Choroid plexus epithelial cell (primary cell): ENCODE data around the gene ST6GALNAC6.
"Not testable (repeated sequence)": the region's sequence is repeated elsewhere in the genome, so short reads cannot be mapped to it uniquely, and the experiment has no call there.

Experiments used
- DNase-seq: peaks from one replicate; pipeline ENCODE4 v3.0.0-alpha.2; 2010; ENCODE audit warnings: low read depth
- H3K4me3 ChIP-seq: 2 replicates; pipeline ENCODE4 v1.5.1; 2011; ENCODE audit warnings: low read depth, mild to moderate bottlenecking, control low read depth, low read length, moderate library complexity
- CTCF ChIP-seq: conservative IDR thresholded peaks from 2 replicates; pipeline ENCODE4 v1.5.1; 2011; ENCODE audit warnings: low read depth, mild to moderate bottlenecking, control low read depth, inconsistent platforms, low read length, moderate library complexity

ST6GALNAC6 gene

DNA sequence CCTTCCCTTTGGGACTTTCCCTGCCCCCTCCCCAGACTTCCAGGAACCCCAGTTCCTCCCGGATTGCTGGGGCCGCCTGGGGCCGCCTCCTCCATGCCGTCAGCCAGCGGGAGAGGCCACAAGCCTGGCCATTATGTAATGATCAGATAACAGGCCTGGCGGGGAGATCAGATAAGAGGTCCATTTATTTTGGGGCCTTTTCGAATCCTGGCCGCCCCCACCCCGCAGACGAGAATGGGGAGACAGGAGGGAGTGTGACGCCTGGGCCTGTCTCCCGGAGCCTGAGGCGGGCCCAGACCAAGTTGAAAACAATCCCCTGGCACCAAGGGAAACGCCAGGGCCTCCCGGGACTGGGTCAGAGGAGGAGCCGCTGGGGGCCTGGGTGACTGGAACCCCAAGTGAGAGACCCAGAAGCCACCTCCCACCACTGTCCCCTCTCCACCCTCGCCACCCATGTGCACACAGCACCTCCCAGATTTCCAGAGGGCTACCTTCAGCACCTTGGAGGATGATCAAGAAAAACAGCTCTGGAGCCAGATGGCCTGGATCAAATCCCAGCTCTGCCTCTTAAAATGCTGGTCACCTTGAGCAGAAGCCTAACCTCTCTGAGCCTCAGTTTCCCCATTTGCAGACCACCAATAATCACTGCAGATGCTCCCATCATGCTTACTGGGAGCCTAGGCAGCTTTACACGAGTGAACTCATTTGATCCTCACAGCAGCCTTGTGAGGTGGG, 52.8 kb downstream of the ST6GALNAC6 start:
- no peak overlapping the region for H3K4me3 ChIP-seq
- peak; percentile 30 for DNase-seq
- peak; percentile 18 for TF ChIP-seq CTCF

DNA sequence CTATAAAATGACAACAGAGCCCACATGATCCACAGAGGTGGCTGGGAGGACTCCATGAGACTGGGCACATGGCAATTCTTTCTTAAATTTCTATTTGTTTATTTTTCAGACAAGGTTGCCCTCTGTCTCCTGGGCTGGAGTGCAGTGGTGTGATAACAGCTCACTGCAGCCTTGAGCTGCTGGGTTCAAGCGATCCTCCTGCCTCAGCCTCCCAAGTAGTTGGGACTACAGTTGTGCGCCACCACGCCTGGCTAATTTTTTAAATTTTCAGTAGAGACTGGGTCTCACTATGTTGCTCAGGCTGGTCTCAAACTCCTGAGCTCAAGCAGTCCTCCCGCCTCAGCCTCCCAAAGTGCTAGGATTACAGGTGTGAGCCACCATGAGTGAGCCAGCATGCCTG, 53.8 kb downstream of the ST6GALNAC6 start:
- DNase-seq, H3K4me3 ChIP-seq: not testable (repeated sequence)

DNA sequence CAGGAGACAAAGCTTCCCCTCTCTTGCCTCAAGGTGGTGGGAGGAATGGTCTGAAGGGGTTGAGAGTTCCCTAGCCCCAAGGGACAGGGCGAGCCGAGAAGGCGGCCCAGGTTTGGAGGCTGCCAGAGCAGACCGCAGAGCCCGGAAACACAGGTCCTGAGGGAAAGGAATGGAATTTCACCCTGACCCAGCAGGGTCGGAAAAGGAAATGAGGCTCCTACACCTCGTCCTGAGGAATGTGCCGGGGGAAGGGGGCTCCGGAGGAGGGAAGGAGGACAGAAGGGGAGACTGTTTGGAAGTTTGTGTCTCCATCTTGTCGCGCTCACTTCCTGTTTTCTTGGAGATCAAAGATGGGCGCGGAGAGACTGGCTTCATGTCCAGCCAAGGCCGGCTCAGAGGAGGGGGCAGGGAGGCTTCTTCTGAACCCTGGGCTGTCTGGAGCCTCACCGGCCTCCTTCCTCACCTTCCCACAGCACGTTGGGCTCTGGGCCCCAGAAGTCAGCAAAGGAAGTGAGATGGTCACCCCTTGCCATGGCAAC, 54.5 kb downstream of the ST6GALNAC6 start:
- DNase-seq: peak; percentile 61
- H3K4me3 ChIP-seq: no peak overlapping the region
- no peak for TF ChIP-seq CTCF

DNA sequence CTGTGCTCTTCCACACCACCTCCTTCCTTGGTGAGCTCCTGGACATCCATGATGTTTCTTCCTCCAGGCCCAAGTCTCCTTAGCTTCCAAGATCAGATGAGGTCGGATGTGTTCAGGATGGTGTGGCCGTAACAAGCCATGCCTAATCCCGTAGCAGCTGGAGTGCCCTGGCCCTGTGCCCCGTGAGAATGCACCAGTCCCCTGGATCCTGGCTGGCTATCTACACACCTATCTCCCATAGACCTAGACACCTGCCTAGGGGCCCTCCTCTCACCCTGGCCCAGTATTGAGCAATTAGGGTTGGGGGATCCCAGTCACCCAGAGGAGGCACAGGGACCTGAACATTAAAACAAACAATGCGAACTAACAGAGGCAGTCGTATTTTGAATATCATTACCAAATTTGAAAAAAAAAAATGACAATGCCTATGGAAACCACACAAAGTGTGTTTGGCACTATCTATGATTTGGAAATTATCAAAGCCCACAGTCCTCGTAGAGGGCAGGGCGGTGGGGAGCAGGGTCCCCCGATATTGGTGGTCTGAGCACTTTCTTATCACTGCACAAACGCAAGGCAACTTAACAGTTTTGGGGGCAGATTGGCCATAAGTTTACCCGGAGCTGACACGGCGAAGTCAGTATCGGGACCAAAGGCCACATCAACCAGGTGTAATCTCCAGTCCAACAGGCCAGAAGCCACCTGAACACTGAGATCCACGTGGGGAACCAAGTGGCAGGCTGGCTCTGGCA, 58.1 kb downstream of the ST6GALNAC6 start:
- no peak for TF ChIP-seq CTCF
- no peak overlapping the region for H3K4me3 ChIP-seq
- no peak for DNase-seq

- peak; percentile 85 for DNase-seq
- no peak overlapping the region for H3K4me3 ChIP-seq
- TF ChIP-seq CTCF: no peak
Observed at GRCh38 chr9:127838375-127839078, 60.9 kb downstream of the ST6GALNAC6 start.

GRCh38 chr9:127837346-127837745, 62.1 kb downstream of the ST6GALNAC6 start:
- DNase-seq: peak; percentile 39
- H3K4me3 ChIP-seq: no peak overlapping the region
- no peak for TF ChIP-seq CTCF

GRCh38 chr9:127836561-127836960, 62.8 kb downstream of the ST6GALNAC6 start:
- DNase-seq, H3K4me3 ChIP-seq: not testable (repeated sequence)
